Prostate gland (tissue), 2 donors: ENCODE measurements around the gene SSBP3. TPM values are rescaled to one million over a fixed set of nuclear protein-coding genes. Genes with fewer than 3 reads are reported as not detected.
"Not testable (repeated sequence)": the region's sequence is repeated elsewhere in the genome, so short reads cannot be mapped to it uniquely, and the experiment has no call there.

ENCODE experiments used
- DNase-seq: peaks from one replicate; pipeline ENCODE4 v3.0.0-alpha.2; 2019; ENCODE audit warnings: low spot score
- H3K27ac ChIP-seq, 2 donors: fragments of 200-600 bp; sonication (generic); 2 replicates each; pipeline ENCODE4 v1.5.1; 2017 to 2019
- H3K27me3 ChIP-seq: fragments of 200-600 bp; sonication (generic); replicated peaks from 2 replicates; pipeline ENCODE4 v1.5.1; 2019; ENCODE audit not compliant: insufficient read depth
- H3K36me3 ChIP-seq, 2 donors: fragments of 200-600 bp; sonication (generic); 1 replicate in 1 of 2; 2 replicates in 1 of 2; pipeline versions ENCODE4 v1.5.1 to v1.8.1; 2017 to 2019
- H3K4me1 ChIP-seq: fragments of 200-600 bp; sonication (generic); replicated peaks from 2 replicates; pipeline ENCODE4 v1.5.1; 2019
- H3K4me3 ChIP-seq, 2 donors: fragments of 200-600 bp; sonication (generic); 2 replicates each; pipeline ENCODE4 v1.5.1; 2017 to 2019
- H3K9me3 ChIP-seq: fragments of 200-600 bp; sonication (generic); 2 replicates; pipeline ENCODE4 v1.5.1; 2017
- CTCF ChIP-seq, 4 experiments: fragments of 200-600 bp in 2 of 4; fragments of 450-650 bp in 2 of 4; sonication (generic) in 2 of 4; IDR thresholded peaks; 1 replicate in 3 of 4; 2 replicates in 1 of 4; pipeline ENCODE4 v1.5.1; 2016 to 2019; ENCODE audit warnings: antibody characterized with exemption in 4 of 4, mild to moderate bottlenecking in 2 of 4, moderate library complexity in 2 of 4
- POLR2A ChIP-seq: fragments of 450-650 bp; IDR thresholded peaks from one replicate; pipeline ENCODE4 v1.6.1; 2016; ENCODE audit warnings: antibody characterized with exemption, mild to moderate bottlenecking
- POLR2AphosphoS5 ChIP-seq: sonication (generic); formaldehyde crosslinking; IDR thresholded peaks from one replicate; pipeline ENCODE4 v1.6.1; 2017; ENCODE audit warnings: antibody characterized with exemption
- WGBS: methylation state at CpG from one replicate; pipeline ENCODE4 v1.1.5; 2018; 5-methylcytosine and 5-hydroxymethylcytosine counted together
- intact Hi-C: fragments of 100-400 bp; cut with DNase I; formaldehyde crosslinking; loops from one replicate; pipeline ENCODE4 v1.14.2; 2022
- total RNA-seq, 2 donors: library from RNA; depleted of rRNA; stranded (reverse); fragments of >200 nt; gene quantifications; one replicate each; pipeline ENCODE4 v1.1.0, GENCODE V29; 2016

The SSBP3 gene
- 10 to 100 TPM; 45.0 to 94.4 TPM for total RNA-seq

GRCh38 chr1:54406339-54407153 lies at the start of gene SSBP3:
Gene SSBP3 (minus strand): TSS chr1:54406394.
- TF ChIP-seq CTCF (IDR thresholded peaks at IDR 0.05) (peak in 3 of 4 experiments; percentile 12 to 37 (median 32)), POLR2A (peak; percentile 95), POLR2AphosphoS5 (peak; percentile 81)
- 1% methylated on average over 47 of the region's 100 CpGs for WGBS
- no peaks in the 10 kb centered on the region for H3K36me3 ChIP-seq
- peak; percentile 91 for DNase-seq
- peak within 1 kb of the TSS; percentile 81 to 95 for H3K4me3 ChIP-seq
- peak within 1 kb of the TSS; percentile 92 to 94 for H3K27ac ChIP-seq
- no peaks in the 10 kb centered on the region for H3K9me3 ChIP-seq
- peaks cover 7% of the 10 kb centered on the region for H3K4me1 ChIP-seq
- H3K27me3 ChIP-seq, result no peaks in the 10 kb centered on the region
- intact Hi-C loops, result loop anchor here (1.0 to 5.0 kb wide), 5 partner anchors 82 to 284 kb away; partner anchors contain the start of gene ACOT11

- H3K27me3 ChIP-seq, result no peaks in the 10 kb centered on the region
- H3K27ac ChIP-seq, result no peak overlapping the region
- 89% methylated on average over 2 of the region's 2 CpGs for WGBS
- no peaks in the 10 kb centered on the region for H3K36me3 ChIP-seq
- no peak for TF ChIP-seq POLR2A
- no peak for TF ChIP-seq POLR2AphosphoS5
- no peak for TF ChIP-seq CTCF (IDR thresholded peaks at IDR 0.05)
- H3K4me1 ChIP-seq, result no peaks in the 10 kb centered on the region
- no peaks in the 10 kb centered on the region for H3K9me3 ChIP-seq
- intact Hi-C loops, result no loop called here
- H3K4me3 ChIP-seq, result no peak overlapping the region
- DNase-seq, result no peak
Observed at GRCh38 chr1:54453509-54453908, 47.3 kb upstream of the SSBP3 start.

- intact Hi-C loops, result no loop called here
- no peak for TF ChIP-seq POLR2AphosphoS5
- no peak for TF ChIP-seq POLR2A
- no peak for TF ChIP-seq CTCF (IDR thresholded peaks at IDR 0.05)
- no peaks in the 10 kb centered on the region for H3K9me3 ChIP-seq
- H3K36me3 ChIP-seq, result no peaks in the 10 kb centered on the region
- no peak for DNase-seq
- no peak overlapping the region for H3K4me3 ChIP-seq
- H3K4me1 ChIP-seq, result no peaks in the 10 kb centered on the region
- H3K27me3 ChIP-seq, result no peaks in the 10 kb centered on the region
- 80% methylated on average over 3 of the region's 3 CpGs for WGBS
- no peak overlapping the region for H3K27ac ChIP-seq
Observed at GRCh38 chr1:54453022-54453421, 46.8 kb upstream of the SSBP3 start.

- intact Hi-C loops, result not testable (repeated sequence)
- 96% methylated on average over 4 of the region's 4 CpGs for WGBS
Observed at GRCh38 chr1:54449431-54449830, 43.2 kb upstream of the SSBP3 start.

GRCh38 chr1:54448801-54449200 lies 42.6 kb upstream of the SSBP3 start:
- H3K9me3 ChIP-seq, H3K36me3 ChIP-seq, H3K4me1 ChIP-seq, H3K27me3 ChIP-seq, H3K27ac ChIP-seq, H3K4me3 ChIP-seq, DNase-seq, intact Hi-C loops: not testable (repeated sequence)
- 95% methylated on average over 8 of the region's 8 CpGs for WGBS

More at GRCh38 chr1:54449431-54449830, 43.2 kb upstream of the SSBP3 start:
- not testable (repeated sequence) for H3K36me3 ChIP-seq, H3K4me3 ChIP-seq, H3K27me3 ChIP-seq, H3K4me1 ChIP-seq, H3K9me3 ChIP-seq, H3K27ac ChIP-seq, DNase-seq

- H3K27ac ChIP-seq, DNase-seq, H3K4me1 ChIP-seq, H3K36me3 ChIP-seq, H3K9me3 ChIP-seq, intact Hi-C loops, H3K4me3 ChIP-seq, H3K27me3 ChIP-seq: not testable (repeated sequence)
- WGBS, result 97% methylated on average over 2 of the region's 2 CpGs
Observed at GRCh38 chr1:54447081-54447480, 40.9 kb upstream of the SSBP3 start.
